Cardiac muscle cell (in vitro differentiated cells and primary cell): Measurements from ENCODE around the gene HEBP1. TPM values are rescaled to one million over a fixed set of nuclear protein-coding genes. Genes with fewer than 3 reads are reported as not detected.

Source experiments
- DNase-seq, 2 donors: peaks; one replicate each; pipeline versions ENCODE4 v3.0.0 to v3.0.0-alpha.2; 2010 to 2017; ENCODE audit warnings: low read depth in 1 of 2, low spot score in 1 of 2
- H3K27ac ChIP-seq: fragments of 200-600 bp; sonication (generic); 2 replicates; pipeline ENCODE4 v1.5.1; 2016
- H3K27me3 ChIP-seq: fragments of 200-600 bp; sonication (generic); 2 replicates; pipeline ENCODE4 v1.6.0; 2016; ENCODE audit warnings: control low read depth
- H3K36me3 ChIP-seq: fragments of 200-600 bp; sonication (generic); 2 replicates; pipeline ENCODE4 v1.5.1; 2016; ENCODE audit warnings: control low read depth
- H3K4me1 ChIP-seq: fragments of 200-600 bp; sonication (generic); 2 replicates; pipeline ENCODE4 v1.8.1; 2017; ENCODE audit warnings: low read depth, mild to moderate bottlenecking, mixed run types
- H3K4me3 ChIP-seq: fragments of 200-600 bp; sonication (generic); 2 replicates; pipeline ENCODE4 v1.5.1; 2016; ENCODE audit warnings: mild to moderate bottlenecking
- H3K9me3 ChIP-seq: fragments of 200-600 bp; sonication (generic); 2 replicates; pipeline ENCODE4 v1.5.1; 2017; ENCODE audit warnings: low read depth, mild to moderate bottlenecking, control low read depth
- CTCF ChIP-seq: IDR thresholded peaks from 2 replicates; pipeline ENCODE4 v1.5.1; 2012; ENCODE audit warnings: low read depth, mild to moderate bottlenecking, low read length
- polyA plus RNA-seq: library from polyadenylated mRNA; unstranded; fragments of >200 nt; fragmentation: Nextera tagmentation; extraction: Ambion mirVana; gene quantifications from 2 replicates; pipeline ENCODE4 v1.2.1, GENCODE V29; 2016
- total RNA-seq: library from RNA; depleted of rRNA; stranded (reverse); fragments of >200 nt; gene quantifications from 2 replicates; pipeline ENCODE4 v1.2.3, GENCODE V29; 2016

Gene HEBP1
- total and polyA plus RNA-seq, 2 experiments from 2014 or later = 31.2 to 44.1 TPM

GRCh38 chr12:12951504-12951903 is 48.6 kb downstream of the HEBP1 start:
- no peaks in the 10 kb centered on the region for H3K9me3 ChIP-seq
- no peaks in the 10 kb centered on the region for H3K27me3 ChIP-seq
- no peak for DNase-seq
- no peaks in the 10 kb centered on the region for H3K4me1 ChIP-seq
- TF ChIP-seq CTCF = no peak
- H3K36me3 ChIP-seq = no peaks in the 10 kb centered on the region
- no peak overlapping the region for H3K27ac ChIP-seq
- no peak overlapping the region for H3K4me3 ChIP-seq

- Histone ChIP-seq H3K4me3 (no peak overlapping the region), H3K27me3 (no peaks in the 10 kb centered on the region), H3K36me3 (no peaks in the 10 kb centered on the region), H3K4me1 (no peaks in the 10 kb centered on the region), H3K27ac (no peak overlapping the region), H3K9me3 (no peaks in the 10 kb centered on the region)
- TF ChIP-seq CTCF = no peak
- DNase-seq = no peak
Observed at GRCh38 chr12:12947902-12948301, 52.2 kb downstream of the HEBP1 start.

GRCh38 chr12:12946686-12947355 is 53.2 kb downstream of the HEBP1 start:
- Histone ChIP-seq H3K27ac (no peak overlapping the region), H3K4me1 (no peaks in the 10 kb centered on the region), H3K36me3 (no peaks in the 10 kb centered on the region), H3K27me3 (no peaks in the 10 kb centered on the region), H3K9me3 (no peaks in the 10 kb centered on the region), H3K4me3 (no peak overlapping the region)
- no peak for TF ChIP-seq CTCF
- DNase-seq = no peak

GRCh38 chr12:12945591-12945990 is 54.5 kb downstream of the HEBP1 start:
- H3K36me3 ChIP-seq = no peaks in the 10 kb centered on the region
- H3K4me1 ChIP-seq = no peaks in the 10 kb centered on the region
- DNase-seq = no peak
- no peak overlapping the region for H3K4me3 ChIP-seq
- H3K9me3 ChIP-seq = no peaks in the 10 kb centered on the region
- H3K27me3 ChIP-seq = no peaks in the 10 kb centered on the region
- no peak for TF ChIP-seq CTCF
- no peak overlapping the region for H3K27ac ChIP-seq

GRCh38 chr12:12943586-12944260 is 56.3 kb downstream of the HEBP1 start:
- no peak for TF ChIP-seq CTCF
- no peaks in the 10 kb centered on the region for H3K9me3 ChIP-seq
- no peaks in the 10 kb centered on the region for H3K27me3 ChIP-seq
- no peaks in the 10 kb centered on the region for H3K4me1 ChIP-seq
- H3K36me3 ChIP-seq = no peaks in the 10 kb centered on the region
- no peak overlapping the region for H3K27ac ChIP-seq
- no peak for DNase-seq
- H3K4me3 ChIP-seq = no peak overlapping the region
